Measurements from ENCODE around the gene AATK.
"Not testable (repeated sequence)": the region's sequence is repeated elsewhere in the genome, so short reads cannot be mapped to it uniquely, and the experiment has no call there.

The AATK gene

DNA sequence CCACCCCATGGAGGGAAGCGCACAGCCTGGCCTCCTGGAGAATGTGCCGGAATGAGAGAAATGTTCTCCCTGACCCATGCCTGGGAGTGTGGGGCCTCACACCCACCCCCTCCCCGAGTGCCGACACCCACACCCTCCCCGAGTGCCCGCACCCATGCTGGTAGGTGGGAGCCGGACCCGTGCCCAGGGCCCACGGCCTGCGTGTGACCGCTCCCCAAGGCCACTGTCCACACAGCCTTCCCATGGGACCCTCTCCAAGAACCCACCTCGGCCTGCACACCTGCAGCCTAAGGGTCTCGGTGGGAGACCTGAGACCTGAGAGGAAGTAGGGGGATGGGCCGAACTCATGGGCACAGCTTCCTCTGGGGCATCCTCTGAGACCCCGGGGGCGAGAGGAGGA lies 4.0 kb downstream of the AATK start:
- no peak for DNase-seq (ENCODE audit: low spot score)

DNA sequence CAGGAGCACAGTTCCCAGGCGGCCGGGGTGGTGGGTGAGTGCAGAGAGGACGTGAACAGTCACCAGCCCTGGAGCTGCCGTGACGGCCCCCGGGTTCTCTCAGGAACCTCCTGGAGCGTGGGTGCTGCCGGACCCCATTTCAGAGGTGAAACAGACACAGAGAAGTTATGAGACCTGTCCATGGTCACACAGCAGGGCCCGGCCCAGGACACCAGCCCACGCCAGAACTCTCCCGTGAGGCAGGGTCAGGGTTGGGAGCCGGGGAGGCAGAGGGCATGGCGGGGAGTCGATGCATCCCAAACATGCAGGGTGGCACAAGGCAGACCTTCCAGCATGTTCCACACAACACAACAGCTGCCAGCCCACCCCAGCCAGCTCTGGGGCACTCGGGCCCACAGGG lies 4.5 kb downstream of the AATK start:
- DNase-seq (ENCODE audit: low spot score) = no peak

DNA sequence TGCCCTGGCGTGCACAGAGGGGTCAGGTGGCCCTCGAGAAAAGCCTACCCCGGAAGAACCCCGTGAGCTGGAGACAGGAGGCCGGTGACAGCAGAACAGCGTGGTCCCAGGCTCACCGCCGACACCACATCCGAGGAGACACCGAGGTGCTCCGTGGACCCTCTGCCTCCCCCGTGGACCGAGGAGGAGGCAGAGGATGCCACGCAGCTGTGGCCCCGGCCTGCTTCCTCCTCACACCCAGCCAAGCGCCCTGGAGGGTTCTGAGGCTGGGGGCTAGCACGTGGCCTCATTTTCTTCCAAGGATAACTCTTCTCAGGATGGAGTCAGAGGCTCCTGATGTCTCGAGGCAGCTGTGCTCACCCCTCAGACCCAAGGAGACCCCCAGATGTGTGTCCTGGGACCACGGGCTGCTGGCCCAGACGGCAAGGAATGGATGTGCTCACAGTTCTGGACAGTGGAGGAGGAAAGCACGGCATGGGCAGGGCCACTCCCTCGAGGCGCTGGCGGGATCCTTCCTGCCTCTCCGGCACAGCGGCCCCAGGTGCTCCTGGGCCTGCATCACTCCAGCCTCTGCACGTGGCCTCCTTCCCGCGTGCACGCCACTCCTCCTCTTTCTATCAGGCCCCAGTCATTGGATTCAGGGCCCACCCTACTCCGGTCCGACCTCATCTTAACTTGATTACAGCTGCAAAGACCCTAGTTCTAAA lies 5.1 kb downstream of the AATK start:
- DNase-seq (ENCODE audit: low spot score) = no peak

DNA sequence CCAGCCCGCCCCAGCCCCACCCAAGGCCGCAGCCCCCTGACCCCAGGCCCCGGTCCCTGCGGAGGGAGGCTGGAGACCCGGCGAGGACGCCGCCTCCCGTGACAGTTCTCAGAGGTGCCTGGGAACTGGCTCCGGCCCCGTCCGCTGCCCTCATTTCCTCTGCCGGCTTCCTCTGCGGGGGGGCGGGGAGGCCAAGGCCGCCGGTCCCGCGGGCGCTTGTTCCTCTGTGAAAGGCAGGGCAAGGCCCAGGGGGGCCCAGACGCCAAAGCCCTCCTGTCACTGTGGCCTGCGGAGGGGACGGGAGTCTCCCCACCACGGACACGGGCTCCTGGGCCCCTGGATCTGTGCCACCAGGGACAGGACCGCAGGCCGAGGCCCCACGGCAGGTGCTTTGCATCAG lies 5.7 kb downstream of the AATK start:
- no peak for DNase-seq (ENCODE audit: low spot score)

DNA sequence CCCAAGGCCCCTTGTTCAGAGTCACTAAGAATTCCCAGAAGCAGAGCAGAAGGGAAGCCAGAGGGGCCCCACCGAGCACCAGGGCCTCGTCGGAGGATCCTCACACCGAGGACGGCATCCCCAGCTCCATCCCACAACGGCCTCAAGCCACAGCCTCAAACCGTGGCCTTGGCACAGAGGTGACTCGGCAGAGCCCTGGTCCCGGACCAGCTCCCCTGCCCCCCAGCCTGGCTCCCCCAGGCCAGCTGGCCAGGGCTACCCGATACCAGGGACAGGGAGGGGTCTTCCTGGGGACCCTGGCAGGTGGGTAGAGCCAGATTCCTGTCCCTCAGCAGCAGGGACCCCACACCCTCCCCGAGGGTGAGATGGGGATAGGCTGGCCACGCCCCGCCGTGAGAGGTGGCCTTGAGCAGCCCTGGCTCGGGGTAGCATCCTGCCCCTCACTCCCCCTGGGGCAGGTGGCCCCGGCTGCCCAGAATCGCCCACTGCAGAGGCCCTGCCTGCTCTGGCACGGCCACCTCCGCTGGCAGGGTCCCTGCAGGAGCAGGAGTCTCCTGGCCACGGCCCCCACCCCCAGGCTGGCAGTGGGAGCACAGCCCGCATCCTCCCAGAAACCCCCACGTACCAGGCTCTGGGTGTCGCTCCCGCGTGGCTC lies 6.3 kb downstream of the AATK start:
- DNase-seq (ENCODE audit: low spot score) = no peak

DNA sequence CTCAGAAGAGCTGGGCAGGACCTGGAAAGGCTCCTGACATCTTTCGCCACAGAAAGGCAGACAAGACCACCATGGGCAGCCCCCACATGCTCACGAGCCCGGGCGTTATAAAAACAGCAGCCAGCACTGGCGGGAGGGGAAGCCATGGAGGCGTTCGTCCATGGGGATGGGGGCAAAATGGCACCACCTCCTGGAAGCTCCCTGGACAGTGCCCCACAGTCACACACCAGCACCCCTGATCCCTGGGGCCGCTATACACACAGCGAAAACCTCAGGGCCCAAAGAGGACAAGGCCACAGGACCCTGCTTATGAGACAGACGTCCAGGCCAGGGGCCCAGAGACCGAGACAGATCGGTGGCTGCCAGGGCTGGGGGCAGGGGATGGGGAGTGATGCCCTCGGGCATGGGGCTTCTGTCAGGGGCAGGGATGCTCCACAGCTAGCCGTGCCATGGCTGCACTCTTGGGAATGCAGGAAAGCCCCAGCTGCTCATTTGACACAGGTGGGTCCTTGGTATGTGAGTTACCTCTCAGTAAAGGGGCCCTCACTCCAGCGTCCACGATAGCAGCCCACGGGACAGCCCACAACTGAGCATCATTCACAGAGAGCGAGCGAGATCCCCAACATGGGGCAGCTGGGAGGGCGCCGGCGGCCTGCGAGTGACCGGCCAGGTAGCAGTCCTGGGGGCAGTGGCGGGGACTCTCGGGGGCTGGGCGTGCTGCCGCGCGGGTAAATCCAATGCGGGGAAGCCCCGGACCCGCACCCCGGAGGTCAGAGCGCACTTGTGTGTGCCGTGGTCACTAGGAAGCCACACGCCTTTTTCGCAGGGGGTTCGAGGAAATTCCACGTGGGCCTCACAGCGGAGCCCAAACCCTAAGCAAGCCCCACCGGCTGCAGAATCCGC lies 7.1 kb downstream of the AATK start:
- no peak for DNase-seq (ENCODE audit: low spot score)

DNA sequence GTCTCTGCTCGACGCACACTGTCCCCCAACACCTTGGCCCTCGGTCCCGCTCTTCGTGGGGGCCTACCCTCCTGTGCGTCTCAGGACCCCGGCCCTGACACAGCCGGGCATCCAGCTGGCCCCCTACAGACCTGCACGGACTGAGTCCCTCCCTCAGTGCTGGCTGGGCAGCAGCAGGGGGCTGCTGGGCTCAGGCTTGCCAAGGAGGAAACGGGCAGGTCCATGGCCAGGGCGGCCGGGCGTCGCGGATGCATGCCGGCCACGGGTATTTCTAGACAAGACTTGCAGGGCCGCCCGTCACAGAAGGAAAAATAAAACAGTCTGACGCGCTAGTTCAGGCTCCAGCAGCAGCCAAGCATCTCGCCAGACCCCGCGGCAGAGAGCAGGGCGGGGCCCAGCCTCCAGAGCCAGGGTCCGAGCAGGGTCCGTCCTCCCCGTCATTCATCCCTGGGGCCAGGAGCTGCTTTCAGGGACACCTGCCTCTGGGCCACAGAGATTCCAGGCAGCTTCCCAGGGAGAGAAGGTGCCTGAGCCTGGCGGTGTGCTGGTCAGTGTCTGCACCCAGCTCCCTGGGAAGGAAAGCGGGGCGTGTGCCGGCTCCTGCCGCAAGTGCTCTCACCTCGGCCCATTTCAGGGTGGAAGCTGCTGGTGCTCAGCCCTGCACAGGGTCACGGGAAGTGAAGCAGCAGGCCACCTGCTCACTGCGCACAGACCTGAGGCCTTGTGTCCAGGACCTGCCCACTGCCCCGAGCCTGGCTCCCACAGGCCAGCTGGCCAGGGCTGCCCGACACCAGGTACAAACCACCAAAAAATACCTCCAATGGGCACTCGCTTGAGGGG lies 8.0 kb downstream of the AATK start:
- no peak for DNase-seq (ENCODE audit: low spot score)

DNA sequence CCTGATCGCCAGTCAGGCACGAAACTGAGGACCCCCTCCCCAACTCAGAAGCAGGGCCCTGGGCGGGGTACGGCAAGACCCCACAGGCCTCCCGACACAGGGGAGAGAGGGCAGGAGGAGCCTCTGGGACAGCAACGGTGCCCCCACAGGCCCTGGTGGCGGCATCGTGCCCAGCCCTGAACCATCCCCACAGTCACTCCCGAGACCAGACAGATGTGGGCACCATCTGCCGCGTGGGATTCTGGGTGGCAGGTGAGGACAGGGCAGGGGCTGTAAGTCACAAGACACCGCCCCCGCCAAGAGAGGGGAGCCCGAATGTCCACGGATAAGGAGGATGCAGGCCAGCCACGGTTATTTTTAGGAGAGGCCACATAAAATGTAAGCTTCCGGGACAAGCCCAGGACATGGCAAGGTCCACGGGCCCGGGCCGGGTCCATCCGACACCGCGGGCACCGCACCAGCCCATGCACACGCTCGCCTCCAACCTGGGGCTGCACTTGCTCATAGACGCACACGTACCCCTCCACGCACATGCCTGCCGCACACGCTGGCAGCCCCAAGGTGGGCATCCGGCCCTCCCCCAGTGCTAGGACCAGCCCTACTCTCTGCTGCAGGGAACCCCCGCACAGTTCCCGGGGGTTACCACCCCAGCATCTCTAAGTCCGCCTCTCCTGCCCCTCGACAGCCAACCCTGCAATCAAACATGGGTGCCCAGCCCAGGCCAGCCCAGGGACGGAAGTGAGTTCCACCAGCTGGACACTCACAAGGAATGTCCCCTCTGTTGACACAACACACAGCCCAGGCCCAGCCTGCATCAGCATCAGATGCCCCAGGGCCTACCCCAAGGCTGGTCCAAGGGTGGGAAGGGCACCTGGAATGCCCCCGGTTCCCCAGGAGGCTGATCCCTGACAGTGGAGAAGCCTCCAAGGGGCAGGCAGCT lies 8.9 kb downstream of the AATK start:
- no peak for DNase-seq (ENCODE audit: low spot score)

DNA sequence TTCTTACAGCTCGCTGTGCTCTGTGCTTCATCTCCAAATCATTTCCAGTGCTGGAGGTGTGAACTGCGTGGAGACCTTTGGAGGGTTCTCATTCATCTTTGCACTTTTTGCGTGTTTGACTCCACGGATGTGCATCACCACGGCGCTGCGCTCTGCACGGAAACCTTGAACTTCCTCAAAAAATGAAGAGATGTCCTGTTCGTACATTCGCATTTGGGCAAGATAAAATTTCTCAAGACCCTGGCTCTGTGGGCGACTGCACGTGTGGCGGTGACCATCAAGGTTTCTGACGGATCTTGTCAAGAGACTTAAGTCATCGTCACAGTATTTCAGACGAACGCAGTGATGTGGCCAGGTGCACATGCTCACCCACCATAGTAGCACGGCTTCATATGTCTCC lies 11.1 kb downstream of the AATK start:
- no peak for DNase-seq (ENCODE audit: low spot score)

DNA sequence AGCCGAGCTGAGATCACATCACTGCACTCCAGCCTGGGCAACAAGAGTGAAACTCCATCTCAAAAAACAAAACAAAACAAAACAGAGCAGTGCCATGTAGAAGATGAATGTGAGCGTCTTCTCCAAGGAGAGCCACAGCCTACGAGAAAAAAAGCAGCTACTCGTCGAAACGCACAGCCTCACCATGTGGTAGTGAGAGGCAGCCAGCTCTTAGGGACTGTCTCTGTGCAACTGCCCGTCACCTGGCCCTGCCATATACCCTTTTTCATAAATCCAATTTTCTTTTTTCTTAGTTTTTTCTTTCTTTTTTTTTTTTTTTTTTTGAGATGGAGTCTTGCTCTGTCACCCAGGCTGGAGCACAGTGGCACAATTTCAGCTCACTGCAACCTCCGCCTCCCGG lies 12.0 kb downstream of the AATK start:
- not testable (repeated sequence) for DNase-seq (ENCODE audit: low spot score)

DNA sequence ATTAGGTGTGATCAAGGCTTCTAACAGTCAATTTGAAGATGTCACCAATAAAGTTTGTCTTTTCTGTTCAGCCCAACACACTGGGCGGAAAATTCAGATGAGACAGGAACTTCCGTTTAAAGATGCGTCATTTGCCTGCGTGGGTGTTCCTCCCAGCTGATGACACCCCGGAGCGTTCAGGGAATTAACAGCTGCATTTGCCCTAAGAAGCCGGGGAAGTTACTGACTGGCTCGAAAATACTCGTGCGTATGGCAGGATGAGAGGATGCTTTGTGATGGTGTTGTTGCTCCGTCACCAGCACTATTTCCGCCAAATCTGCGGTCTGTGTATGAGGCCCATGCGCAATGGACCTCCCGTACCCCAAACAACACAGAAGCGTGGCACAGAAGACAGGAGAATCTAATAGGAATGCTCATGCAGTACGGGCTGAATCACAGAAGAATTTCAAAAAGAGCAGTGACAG lies 12.6 kb downstream of the AATK start:
- DNase-seq (ENCODE audit: low spot score) = no peak

DNA sequence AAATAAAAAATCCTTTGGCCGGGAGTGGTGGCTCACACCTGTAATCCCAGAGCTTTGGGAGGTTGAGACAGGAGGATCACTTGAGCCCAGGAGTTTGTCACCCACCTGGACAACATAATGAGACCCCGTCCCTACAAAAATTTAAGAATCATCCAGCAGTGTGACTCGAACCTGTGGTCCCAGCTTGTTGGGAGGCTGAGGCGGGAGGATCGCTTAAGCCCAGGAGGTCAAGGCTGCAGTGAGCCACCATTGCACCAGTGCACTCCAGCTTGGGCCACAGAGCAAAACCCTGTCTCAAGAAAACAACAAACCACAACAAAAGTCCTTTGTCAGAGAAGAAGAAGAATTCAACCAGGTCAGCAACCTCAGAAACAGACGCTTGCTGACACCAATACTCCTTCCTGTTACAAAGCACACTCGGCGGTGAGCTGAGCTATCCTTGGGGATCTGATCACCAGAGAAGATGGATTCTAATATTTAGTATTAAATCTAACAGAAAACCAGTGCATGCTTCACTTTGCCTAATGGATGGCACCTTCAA lies 13.7 kb downstream of the AATK start:
- no peak for DNase-seq (ENCODE audit: low spot score)

DNA sequence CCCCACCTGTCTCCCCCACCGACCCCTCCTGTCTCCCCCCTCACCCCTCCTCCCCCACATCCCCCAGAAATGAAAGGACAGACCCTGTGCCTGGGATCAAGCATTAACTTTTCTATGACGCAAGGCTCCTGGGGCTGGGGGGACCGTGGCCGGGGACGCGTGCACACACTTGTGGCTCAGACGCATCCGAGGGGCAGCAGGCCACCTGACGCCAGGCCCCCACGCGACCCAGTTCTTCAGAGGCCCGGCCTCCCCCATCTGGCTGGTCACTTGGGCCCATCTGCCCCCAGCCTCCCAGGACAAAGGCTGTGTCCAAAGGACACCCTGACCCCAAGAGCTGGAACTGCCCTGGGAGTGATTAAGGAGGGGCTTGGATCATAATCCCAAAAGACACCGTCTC lies 14.7 kb downstream of the AATK start:
- no peak for DNase-seq (ENCODE audit: low spot score)

DNA sequence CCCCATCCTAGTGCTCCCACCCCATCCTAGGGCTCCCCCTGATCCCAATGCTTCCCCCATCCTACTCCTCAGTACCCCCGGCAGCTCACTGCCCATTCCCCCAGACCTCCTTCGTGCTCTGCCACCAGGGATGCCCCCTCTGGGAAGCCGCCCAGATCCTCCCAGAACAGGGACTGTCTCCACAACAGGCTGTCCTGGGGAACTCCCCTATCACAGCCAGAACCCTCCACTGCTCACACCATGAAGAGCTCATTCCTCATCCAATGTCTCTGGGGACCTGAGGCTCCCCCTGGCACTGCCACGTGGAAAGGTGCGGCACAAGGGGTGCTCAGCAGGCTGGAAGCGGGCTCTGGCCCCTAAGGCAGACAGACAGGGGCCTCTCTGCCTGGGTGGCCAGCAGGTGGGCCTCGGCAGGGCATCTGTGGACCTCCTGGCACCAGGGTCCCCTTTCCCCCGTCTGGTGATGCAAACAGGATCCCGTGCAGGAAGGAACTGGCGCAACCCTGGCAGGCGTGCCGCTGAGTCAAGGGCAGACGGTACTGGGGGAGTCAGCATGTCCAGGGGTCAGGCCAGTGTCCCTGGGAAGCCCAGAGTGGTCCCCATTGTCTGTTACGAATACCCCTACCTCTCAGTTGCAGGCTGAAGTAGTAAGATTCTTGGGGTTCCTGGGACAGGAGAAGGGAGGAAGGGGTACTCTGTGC lies 15.5 kb downstream of the AATK start:
- DNase-seq (ENCODE audit: low spot score) = no peak

DNA sequence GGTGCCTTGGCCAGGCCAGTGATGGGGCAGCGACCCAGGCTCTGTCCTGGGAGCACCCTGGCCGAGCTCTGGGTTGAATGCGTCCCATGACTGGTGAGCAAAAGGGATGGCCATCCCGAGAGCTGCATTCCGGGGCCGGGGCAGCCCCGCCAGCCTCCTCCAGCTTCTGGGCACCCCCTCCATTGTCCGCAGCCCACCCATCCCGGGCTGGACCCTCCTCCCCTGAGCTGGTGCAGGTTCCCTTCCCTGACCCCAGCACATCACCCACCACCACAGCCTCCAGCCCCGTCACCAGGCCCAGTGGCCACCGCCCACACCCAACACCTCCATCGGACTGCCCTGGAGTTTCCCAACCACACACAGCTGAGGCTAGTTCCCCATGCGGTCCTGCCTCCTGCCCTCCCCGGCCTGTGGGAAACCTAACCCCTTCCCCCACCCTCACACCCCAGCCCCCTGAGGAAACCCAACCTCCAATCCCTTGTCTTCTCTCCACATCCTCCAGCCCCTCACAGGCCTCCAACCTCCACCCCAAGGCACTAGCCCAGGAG lies 17.0 kb downstream of the AATK start:
- no peak for DNase-seq (ENCODE audit: low spot score)

DNA sequence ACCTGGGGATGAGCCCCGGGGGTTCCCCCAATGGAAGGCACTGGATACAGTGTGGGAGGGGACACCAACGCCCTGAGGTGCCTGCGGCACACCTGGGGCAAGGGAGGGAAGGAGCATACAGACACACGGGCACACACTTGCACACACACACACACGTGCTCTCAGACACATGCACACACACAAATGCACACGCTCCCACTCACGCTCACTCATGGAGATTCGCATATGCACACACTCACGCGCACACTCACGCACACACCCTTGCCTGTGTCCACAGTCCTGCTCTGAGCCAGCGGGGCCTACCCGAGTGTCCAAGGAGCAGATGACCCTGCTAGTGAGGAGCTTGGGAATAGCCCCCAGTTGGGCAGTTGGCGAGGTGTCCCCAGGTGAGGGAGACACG lies 17.4 kb downstream of the AATK start:
- DNase-seq (ENCODE audit: low spot score) = no peak

DNA sequence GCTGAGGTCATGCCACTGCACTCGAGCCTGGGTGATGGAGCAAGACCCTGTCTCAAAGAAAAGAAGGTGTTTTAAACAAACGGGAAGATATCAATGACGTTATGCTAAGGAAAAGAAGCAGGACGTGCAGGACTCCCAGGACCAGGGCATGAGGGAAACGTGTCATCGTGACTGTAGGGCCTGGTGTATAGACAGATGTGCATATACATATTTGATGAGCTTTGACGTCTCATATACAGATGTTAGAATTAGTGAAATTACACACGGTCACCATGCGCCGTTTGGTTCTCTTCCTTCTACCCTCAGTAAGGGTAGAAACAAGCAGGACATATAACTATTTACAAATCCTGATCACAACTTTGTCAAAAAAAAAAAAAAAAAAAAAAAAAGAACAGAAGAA lies 18.3 kb downstream of the AATK start:
- DNase-seq (ENCODE audit: low spot score) = no peak

DNA sequence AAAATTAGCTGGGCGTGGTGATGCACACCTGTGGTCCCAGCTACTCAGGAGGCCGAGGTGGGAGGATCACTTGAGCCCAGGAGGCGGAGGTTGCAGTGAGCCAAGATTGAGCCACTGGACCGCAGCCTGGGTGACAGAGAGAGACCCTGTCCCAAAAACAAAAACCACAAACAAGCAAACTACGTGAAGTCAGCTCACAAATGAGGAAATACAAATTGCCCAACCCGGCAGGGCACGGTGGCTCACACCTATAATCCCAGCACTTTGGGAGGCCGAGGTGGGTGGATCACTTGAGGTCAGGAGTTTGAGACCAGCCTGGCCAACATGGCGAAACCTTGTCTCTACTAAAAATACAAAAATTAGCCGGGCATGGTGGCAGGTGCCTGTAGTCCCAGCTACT lies 19.8 kb downstream of the AATK start:
- not testable (repeated sequence) for DNase-seq (ENCODE audit: low spot score)

DNA sequence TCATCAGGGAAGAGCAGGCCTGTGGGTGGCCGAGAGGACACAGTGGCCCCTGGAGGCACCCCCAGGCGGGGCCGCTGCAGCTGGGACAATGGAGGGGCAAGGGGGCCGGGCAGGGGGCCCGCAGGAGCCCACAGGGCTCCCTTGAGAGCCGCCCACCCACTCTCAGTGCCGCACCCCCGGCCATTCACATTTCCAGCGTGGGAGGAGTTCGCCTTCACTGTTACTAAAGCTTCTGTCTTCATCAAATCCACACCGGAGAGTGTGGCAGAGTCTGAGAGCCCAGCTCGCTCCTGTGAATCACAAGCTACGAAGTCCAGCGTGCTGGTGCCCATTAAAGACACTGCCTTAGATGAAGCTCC lies 21.6 kb downstream of the AATK start:
- DNase-seq (ENCODE audit: low spot score) = no peak

All from hematopoietic multipotent progenitor cell treated with erythropoietin and hydrocortisone succinate and interleukin-3 and kit ligand, for 17 days (in vitro differentiated cells).